HCT116 (cell line): ENCODE data around the gene KIF5C. TPM values are rescaled to one million over a fixed set of nuclear protein-coding genes. Genes with fewer than 3 reads are reported as not detected.
A peak's percentile ranks its signal among the peaks of the same experiment; 100 is the strongest.

ENCODE experiments used
- ATAC-seq: fragments of 200-7000 bp; cut with Tn5 transposase; 2 replicates; pipeline ENCODE4 v1.9.1; 2020; ENCODE audit warnings: mild to moderate bottlenecking, moderate library complexity
- BruUV-seq: library from RNA; stranded (reverse); fragments of 400-500 nt; replicated peaks from 2 replicates; lab custom pipeline; 2021; lab: Mats Ljungman, UMichigan
- CTCF ChIA-PET: fragments of 300-600 bp; sonication (Branson Sonifier 250); formaldehyde crosslinking; loops from one replicate; lab custom pipeline; 2021; ENCODE audit warnings: antibody characterized with exemption; lab: Charles Lee
- POLR2A ChIA-PET: fragments of 300-600, 350-600 bp; sonication (Branson Sonifier 250); formaldehyde crosslinking; loops from one replicate; lab custom pipeline; 2021; ENCODE audit warnings: antibody characterized with exemption; lab: Charles Lee
- RAD21 ChIA-PET, 2 experiments: fragments of 300-600 bp; sonication (Branson Sonifier 250); formaldehyde crosslinking; loops; one replicate each; lab custom pipeline; 2023; ENCODE audit warnings: low total read pairs in 2 of 2; ENCODE audit not compliant: uncharacterized antibody in 2 of 2, unreplicated experiment in 2 of 2, low non-redundant PET in 1 of 2; lab: Charles Lee
- DNase-seq: peaks from one replicate; pipeline ENCODE4 v3.0.0-alpha.2; 2010; ENCODE audit warnings: low read depth, low spot score
- H2AFZ ChIP-seq: fragments of 200-600 bp; shearing (Covaris generic), sonication (generic); 2 replicates; pipeline ENCODE4 v1.6.1; 2017; ENCODE audit warnings: low read depth, mixed run types, mixed read lengths, antibody characterized with exemption, low read length; ENCODE audit not compliant: poor library complexity, severe bottlenecking
- H3K27ac ChIP-seq: 2 replicates; pipeline ENCODE4 v1.5.1; 2012; ENCODE audit warnings: low read depth, low read length
- H3K27me3 ChIP-seq: fragments of 200-600 bp; sonication (generic); 2 replicates; pipeline ENCODE4 v1.6.1; 2016; ENCODE audit warnings: mixed run types, low read length, mixed read lengths; ENCODE audit not compliant: insufficient read depth
- H3K36me3 ChIP-seq, 2 experiments: fragments of 200-500 bp in 1 of 2; fragments of 200-600 bp in 1 of 2; sonication (Bioruptor generic) in 1 of 2; sonication (generic) in 1 of 2; 2 replicates each; pipeline versions ENCODE4 v1.5.1 to v1.6.1; 2014 to 2016; ENCODE audit warnings: low read length in 2 of 2, inconsistent platforms in 1 of 2, mixed read lengths in 1 of 2, mixed run types in 1 of 2; ENCODE audit not compliant: insufficient read depth in 2 of 2, control insufficient read depth in 1 of 2
- H3K4me1 ChIP-seq, 2 experiments: fragments of 200-600 bp in 1 of 2; sonication (generic) in 1 of 2; 2 replicates each; pipeline versions ENCODE4 v1.5.1 to v1.6.1; 2012 to 2017; ENCODE audit warnings: low read length in 2 of 2, inconsistent platforms in 1 of 2, mild to moderate bottlenecking in 1 of 2, mixed read lengths in 1 of 2, mixed run types in 1 of 2, moderate library complexity in 1 of 2; ENCODE audit not compliant: insufficient read depth in 2 of 2, control insufficient read depth in 1 of 2
- H3K4me2 ChIP-seq: fragments of 200-600 bp; sonication (generic); 2 replicates; pipeline ENCODE4 v1.6.1; 2017; ENCODE audit warnings: mixed run types, low read length, mixed read lengths
- H3K4me3 ChIP-seq, 2 experiments: fragments of 200-600 bp in 1 of 2; sonication (generic) in 1 of 2; replicated peaks in 1 of 2; 2 replicates each; pipeline ENCODE4 v1.5.1; 2011 to 2016; ENCODE audit warnings: low read length in 2 of 2, control low read depth in 1 of 2, low read depth in 1 of 2, mild to moderate bottlenecking in 1 of 2, mixed read lengths in 1 of 2, mixed run types in 1 of 2
- H3K79me2 ChIP-seq: fragments of 200-600 bp; sonication (generic); 2 replicates; pipeline ENCODE4 v1.6.1; 2017; ENCODE audit warnings: mild to moderate bottlenecking, mixed run types, low read length, moderate library complexity, mixed read lengths; ENCODE audit not compliant: insufficient read depth
- H3K9ac ChIP-seq: fragments of 200-600 bp; sonication (generic); 2 replicates; pipeline ENCODE4 v1.6.1; 2016; ENCODE audit warnings: low read length, mixed read lengths
- H3K9me2 ChIP-seq: fragments of 200-600 bp; sonication (generic), shearing (Covaris generic); 2 replicates; pipeline ENCODE4 v1.6.1; 2017; ENCODE audit warnings: mixed run types, mild to moderate bottlenecking, moderate library complexity; ENCODE audit not compliant: insufficient read depth
- H3K9me3 ChIP-seq, 2 experiments: fragments of 200-500 bp in 1 of 2; fragments of 200-600 bp in 1 of 2; sonication (Bioruptor generic) in 1 of 2; sonication (generic) in 1 of 2; 2 replicates each; pipeline ENCODE4 v1.6.1; 2014 to 2017; ENCODE audit warnings: low read length in 2 of 2, mixed read lengths in 2 of 2, inconsistent platforms in 1 of 2, low read depth in 1 of 2, mild to moderate bottlenecking in 1 of 2, mixed run types in 1 of 2, moderate library complexity in 1 of 2; ENCODE audit not compliant: control insufficient read depth in 1 of 2, insufficient read depth in 1 of 2
- H4K20me1 ChIP-seq: fragments of 200-600 bp; sonication (generic), shearing (Covaris generic); 2 replicates; pipeline ENCODE4 v1.6.1; 2017; ENCODE audit warnings: mixed run types, mild to moderate bottlenecking, moderate library complexity; ENCODE audit not compliant: insufficient read depth
- ATF3 ChIP-seq: IDR thresholded peaks from 2 replicates; pipeline ENCODE4 v1.6.1; 2012
- CEBPB ChIP-seq: IDR thresholded peaks from 2 replicates; pipeline ENCODE4 v1.6.1; 2012; ENCODE audit warnings: low read depth
- ELF1 ChIP-seq: IDR thresholded peaks from 2 replicates; pipeline ENCODE4 v1.6.1; 2012; ENCODE audit warnings: low read depth, borderline replicate concordance
- EZH2phosphoT487 ChIP-seq: fragments of 200-600 bp; IDR thresholded peaks from 2 replicates; pipeline ENCODE4 v1.6.1; 2018; ENCODE audit warnings: antibody characterized with exemption, borderline replicate concordance
- JUND ChIP-seq: IDR thresholded peaks from 2 replicates; pipeline ENCODE4 v1.6.1; 2012
- POLR2AphosphoS5 ChIP-seq: IDR thresholded peaks from 2 replicates; pipeline ENCODE4 v1.6.1; 2011; ENCODE audit warnings: mild to moderate bottlenecking, low read depth, low read length, moderate library complexity
- SP1 ChIP-seq: IDR thresholded peaks from 2 replicates; pipeline ENCODE4 v1.6.1; 2012; ENCODE audit warnings: low read depth
- SRF ChIP-seq: IDR thresholded peaks from 2 replicates; pipeline ENCODE4 v1.6.1; 2012; ENCODE audit warnings: low read depth
- YY1 ChIP-seq: IDR thresholded peaks from 2 replicates; pipeline ENCODE4 v1.6.1; 2011; ENCODE audit warnings: low read length, low read depth, moderate library complexity, mild to moderate bottlenecking; ENCODE audit not compliant: insufficient replicate concordance; ENCODE audit errors: extremely low read depth
- ZFX ChIP-seq: fragments of 450-650 bp; IDR thresholded peaks from 2 replicates; pipeline ENCODE4 v1.6.1; 2017
- ZNF274 ChIP-seq: fragments of 200-500 bp; sonication (Bioruptor generic); IDR thresholded peaks from 2 replicates; pipeline ENCODE4 v1.6.1; 2014; ENCODE audit warnings: mild to moderate bottlenecking, low read depth, low read length, inconsistent platforms
- intact Hi-C: fragments of 100-400 bp; cut with micrococcal nuclease; formaldehyde crosslinking; loops from 2 replicates; pipeline ENCODE4 v1.10.0; 2022
- total RNA-seq: library from RNA; stranded (reverse); gene quantifications from one replicate; pipeline ENCODE4 v1.2.1, GENCODE V29; 2021; ENCODE audit not compliant: unreplicated experiment
- TF ChIP-seq, protein P1 (sequence below): IDR thresholded peaks from 2 replicates; pipeline ENCODE4 v1.6.1; 2011; ENCODE audit warnings: mild to moderate bottlenecking, low read length, moderate library complexity; ENCODE audit not compliant: insufficient replicate concordance; ENCODE audit errors: extremely low read depth
- TF ChIP-seq, protein P2 (sequence below): IDR thresholded peaks from 2 replicates; pipeline ENCODE4 v1.6.1; 2012

Gene KIF5C
- total RNA-seq, 1 experiment from 2014 or later = 6.5 TPM

GRCh38 chr2:149056541-149057255 is 181.7 kb downstream of the KIF5C start:
- no peaks in the 10 kb centered on the region for H3K79me2 ChIP-seq
- ATAC-seq = no peak
- no peaks in the 10 kb centered on the region for H3K9me2 ChIP-seq
- BruUV-seq = no TSS peak
- no peak for DNase-seq
- no peak overlapping the region for H2AFZ ChIP-seq
- H3K36me3 ChIP-seq = no peaks in the 10 kb centered on the region
- no peaks in the 10 kb centered on the region for H3K27me3 ChIP-seq
- POLR2A ChIA-PET = no interaction called here
- no peak overlapping the region for H3K4me3 ChIP-seq
- no peak overlapping the region for H3K9ac ChIP-seq
- CTCF ChIA-PET = no interaction called here
- H3K27ac ChIP-seq = no peak overlapping the region
- no peak overlapping the region for H3K4me2 ChIP-seq
- no peaks in the 10 kb centered on the region for H3K9me3 ChIP-seq
- no peaks in the 10 kb centered on the region for H4K20me1 ChIP-seq
- TF ChIP-seq EZH2phosphoT487 (no peak), ZNF274 (no peak), SRF (no peak)
- TF ChIP-seq, protein P1, sequence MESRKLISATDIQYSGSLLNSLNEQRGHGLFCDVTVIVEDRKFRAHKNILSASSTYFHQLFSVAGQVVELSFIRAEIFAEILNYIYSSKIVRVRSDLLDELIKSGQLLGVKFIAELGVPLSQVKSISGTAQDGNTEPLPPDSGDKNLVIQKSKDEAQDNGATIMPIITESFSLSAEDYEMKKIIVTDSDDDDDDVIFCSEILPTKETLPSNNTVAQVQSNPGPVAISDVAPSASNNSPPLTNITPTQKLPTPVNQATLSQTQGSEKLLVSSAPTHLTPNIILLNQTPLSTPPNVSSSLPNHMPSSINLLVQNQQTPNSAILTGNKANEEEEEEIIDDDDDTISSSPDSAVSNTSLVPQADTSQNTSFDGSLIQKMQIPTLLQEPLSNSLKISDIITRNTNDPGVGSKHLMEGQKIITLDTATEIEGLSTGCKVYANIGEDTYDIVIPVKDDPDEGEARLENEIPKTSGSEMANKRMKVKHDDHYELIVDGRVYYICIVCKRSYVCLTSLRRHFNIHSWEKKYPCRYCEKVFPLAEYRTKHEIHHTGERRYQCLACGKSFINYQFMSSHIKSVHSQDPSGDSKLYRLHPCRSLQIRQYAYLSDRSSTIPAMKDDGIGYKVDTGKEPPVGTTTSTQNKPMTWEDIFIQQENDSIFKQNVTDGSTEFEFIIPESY = no peak
- TF ChIP-seq, protein P2, sequence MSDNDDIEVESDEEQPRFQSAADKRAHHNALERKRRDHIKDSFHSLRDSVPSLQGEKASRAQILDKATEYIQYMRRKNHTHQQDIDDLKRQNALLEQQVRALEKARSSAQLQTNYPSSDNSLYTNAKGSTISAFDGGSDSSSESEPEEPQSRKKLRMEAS = 0 out of 2 replicates have a peak, but pooled peaks have one; percentile 15
- no peaks in the 10 kb centered on the region for H3K4me1 ChIP-seq
- RAD21 ChIA-PET = no interaction called here
- intact Hi-C loops = no loop called here

- BruUV-seq = no TSS peak
- Histone ChIP-seq H3K79me2 (no peaks in the 10 kb centered on the region), H3K9me3 (no peaks in the 10 kb centered on the region), H3K9ac (no peak overlapping the region), H3K27ac (no peak overlapping the region), H3K27me3 (no peaks in the 10 kb centered on the region), H3K36me3 (no peaks in the 10 kb centered on the region), H3K4me1 (no peaks in the 10 kb centered on the region), H3K4me3 (no peak overlapping the region), H2AFZ (no peak overlapping the region), H3K4me2 (no peak overlapping the region), H3K9me2 (no peaks in the 10 kb centered on the region), H4K20me1 (no peaks in the 10 kb centered on the region)
- DNase-seq = no peak
- intact Hi-C loops = no loop called here
- RAD21 ChIA-PET = no interaction called here
- CTCF ChIA-PET = no interaction called here
- ATAC-seq = no peak
- POLR2A ChIA-PET = no interaction called here
- TF ChIP-seq, protein P1 = no peak
- no peak for TF ChIP-seq EZH2phosphoT487
- TF ChIP-seq, protein P2 = no peak
- TF ChIP-seq POLR2AphosphoS5 = no peak
- TF ChIP-seq ZFX = no peak
- no peak for TF ChIP-seq SP1
- no peak for TF ChIP-seq ELF1
- TF ChIP-seq YY1 = no peak
- no peak for TF ChIP-seq CEBPB
- TF ChIP-seq ATF3 = no peak
- no peak for TF ChIP-seq JUND
Observed at GRCh38 chr2:149057401-149057800, 182.4 kb downstream of the KIF5C start.
